ENCODE results near the gene CXCL9. TPM values are rescaled to one million over a fixed set of nuclear protein-coding genes. Genes with fewer than 3 reads are reported as not detected.

The CXCL9 gene
- total RNA-seq, 1 donor from 2014 or later = not detected

- Mint-ChIP-seq H3K27ac (ENCODE audit: unreplicated experiment) (no peak overlapping the region), H3K4me1 (ENCODE audit: unreplicated experiment) (no peaks in the 10 kb centered on the region), H3K9me3 (ENCODE audit: unreplicated experiment) (no peaks in the 10 kb centered on the region), H3K27me3 (ENCODE audit: unreplicated experiment) (no peaks in the 10 kb centered on the region), H3K4me3 (ENCODE audit: unreplicated experiment) (peak overlapping the region; percentile 1), H3K36me3 (ENCODE audit: low read depth, unreplicated experiment) (peaks cover 46% of the 10 kb centered on the region)
- DNase-seq (ENCODE audit: low spot score) = no peak
- TF ChIP-seq CTCF (IDR thresholded peaks at IDR 0.05; ENCODE audit: unreplicated experiment) = no peak
These were observed 53.8 kb downstream of the CXCL9 start for GRCh38 chr4:75953509-75953908.

Other genes with a start within 250 kb of the CXCL9 start
- not detected for gene PPEF2, start 105.1 kb downstream of the CXCL9 start, total RNA-seq (ENCODE audit: unreplicated experiment)
- 4.0 TPM for gene NAAA, start 66.5 kb downstream of the CXCL9 start, total RNA-seq (ENCODE audit: unreplicated experiment)
- gene SDAD1, start 16.6 kb downstream of the CXCL9 start, total RNA-seq (ENCODE audit: unreplicated experiment) = 40.6 TPM
- gene CXCL10, start 16.0 kb upstream of the CXCL9 start, total RNA-seq (ENCODE audit: unreplicated experiment) = not detected
- gene CXCL11, start 28.6 kb upstream of the CXCL9 start, total RNA-seq (ENCODE audit: unreplicated experiment) = not detected
- gene ART3, start 67.2 kb upstream of the CXCL9 start, total RNA-seq (ENCODE audit: unreplicated experiment) = not detected
- gene NUP54, start 140.9 kb upstream of the CXCL9 start, total RNA-seq (ENCODE audit: unreplicated experiment) = 44.2 TPM
- 181 TPM for gene SCARB2, start 206.3 kb upstream of the CXCL9 start, total RNA-seq (ENCODE audit: unreplicated experiment)
- 1.1 TPM for gene FAM47E, start 244.2 kb upstream of the CXCL9 start, total RNA-seq (ENCODE audit: unreplicated experiment)

Measured in endothelial cell (in vitro differentiated cells).